ENCODE data around the gene EIF4E2.

The EIF4E2 gene

DNA sequence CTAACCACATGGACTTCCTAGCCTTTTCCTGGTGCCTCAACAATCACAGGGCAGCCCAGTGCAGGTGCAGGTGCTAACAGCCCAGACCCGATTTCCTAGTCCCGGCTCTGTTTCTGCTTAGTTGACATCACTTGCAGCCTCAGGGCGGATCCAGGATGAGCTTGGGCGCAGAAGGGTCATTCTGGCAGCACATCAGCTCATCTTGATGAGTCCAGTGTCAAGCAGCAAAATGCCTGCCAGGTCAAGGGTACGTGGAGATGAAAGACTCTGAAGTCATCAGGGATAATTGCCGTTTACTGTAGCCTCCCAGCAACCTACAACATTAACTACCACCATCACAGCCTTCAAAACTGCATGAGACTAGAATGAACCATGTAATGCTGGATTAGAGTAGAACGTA, 43.5 kb downstream of the EIF4E2 start:
- H3K23ac ChIP-seq (ENCODE audit: low read length in 2 of 2): no peak overlapping the region
- no peak overlapping the region for H3K4ac ChIP-seq (ENCODE audit: low read depth in 1 of 2, low read length in 2 of 2)
- H3K27ac ChIP-seq (ENCODE audit: low read length, poor library complexity, severe bottlenecking): no peak overlapping the region
- WGBS: 84% methylated on average over 6 of the region's 7 CpGs
- H3K36me3 ChIP-seq (ENCODE audit: control insufficient read depth in 1 of 2, insufficient read depth in 2 of 2, low read depth in 1 of 2, low read length in 2 of 2): no peaks in the 10 kb centered on the region
- H3K18ac ChIP-seq (ENCODE audit: low read depth in 1 of 2, low read length in 2 of 2): no peak overlapping the region
- H3K4me3 ChIP-seq (ENCODE audit: insufficient read depth in 1 of 2, low read depth in 1 of 2, low read length in 2 of 2): no peak overlapping the region
- no peak overlapping the region for H4K8ac ChIP-seq (ENCODE audit: low read length)
- H3K9me3 ChIP-seq (ENCODE audit: control insufficient read depth, low read length): no peaks in the 10 kb centered on the region
- no peak overlapping the region for H2BK5ac ChIP-seq (ENCODE audit: low read depth, low read length, poor library complexity, severe bottlenecking)
- H2BK120ac ChIP-seq (ENCODE audit: low read depth, low read length): no peak overlapping the region
- DNase-seq: no peak
- no peak overlapping the region for H3K4me2 ChIP-seq (ENCODE audit: low read length, poor library complexity, severe bottlenecking)
- H2AFZ ChIP-seq (ENCODE audit: low read depth, low read length): no peak overlapping the region
- H3K4me1 ChIP-seq (ENCODE audit: control insufficient read depth, insufficient read depth, low read depth, low read length): peaks cover 8% of the 10 kb centered on the region
- no peak overlapping the region for H3K9ac ChIP-seq (ENCODE audit: low read length)
- H2BK12ac ChIP-seq (ENCODE audit: low read length in 2 of 2): no peak overlapping the region
- no peak overlapping the region for H3K14ac ChIP-seq (ENCODE audit: low read length in 2 of 2)
- no peaks in the 10 kb centered on the region for H3K27me3 ChIP-seq (ENCODE audit: control insufficient read depth in 1 of 2, insufficient read depth in 1 of 2, low read length in 2 of 2)
- H4K91ac ChIP-seq (ENCODE audit: low read length): no peak overlapping the region
- H2AK5ac ChIP-seq (ENCODE audit: low read length, severe bottlenecking): no peak overlapping the region
- no peaks in the 10 kb centered on the region for H3K79me1 ChIP-seq (replicated peaks; ENCODE audit: low read length, poor library complexity, severe bottlenecking)
- H2BK15ac ChIP-seq (ENCODE audit: low read depth, poor library complexity, severe bottlenecking): no peak overlapping the region

- no peak overlapping the region for H2AK5ac ChIP-seq (ENCODE audit: low read length, severe bottlenecking)
- no peak overlapping the region for H2BK120ac ChIP-seq (ENCODE audit: low read depth, low read length)
- no peak overlapping the region for H3K23ac ChIP-seq (ENCODE audit: low read length in 2 of 2)
- H3K9ac ChIP-seq (ENCODE audit: low read length): no peak overlapping the region
- H2BK15ac ChIP-seq (ENCODE audit: low read depth, poor library complexity, severe bottlenecking): no peak overlapping the region
- no peak overlapping the region for H2BK12ac ChIP-seq (ENCODE audit: low read length in 2 of 2)
- H3K4ac ChIP-seq (ENCODE audit: low read depth in 1 of 2, low read length in 2 of 2): no peak overlapping the region
- H3K4me1 ChIP-seq (ENCODE audit: control insufficient read depth, insufficient read depth, low read depth, low read length): peaks cover 6% of the 10 kb centered on the region
- H4K8ac ChIP-seq (ENCODE audit: low read length): no peak overlapping the region
- DNase-seq: no peak
- no peak overlapping the region for H2BK5ac ChIP-seq (ENCODE audit: low read depth, low read length, poor library complexity, severe bottlenecking)
- no peaks in the 10 kb centered on the region for H3K36me3 ChIP-seq (ENCODE audit: control insufficient read depth in 1 of 2, insufficient read depth in 2 of 2, low read depth in 1 of 2, low read length in 2 of 2)
- H4K91ac ChIP-seq (ENCODE audit: low read length): no peak overlapping the region
- H3K27me3 ChIP-seq (ENCODE audit: control insufficient read depth in 1 of 2, insufficient read depth in 1 of 2, low read length in 2 of 2): no peaks in the 10 kb centered on the region
- H3K27ac ChIP-seq (ENCODE audit: low read length, poor library complexity, severe bottlenecking): no peak overlapping the region
- H3K18ac ChIP-seq (ENCODE audit: low read depth in 1 of 2, low read length in 2 of 2): no peak overlapping the region
- H3K4me2 ChIP-seq (ENCODE audit: low read length, poor library complexity, severe bottlenecking): no peak overlapping the region
- WGBS: 90% methylated on average over 7 of the region's 7 CpGs
- no peak overlapping the region for H2AFZ ChIP-seq (ENCODE audit: low read depth, low read length)
- no peaks in the 10 kb centered on the region for H3K79me1 ChIP-seq (replicated peaks; ENCODE audit: low read length, poor library complexity, severe bottlenecking)
- no peaks in the 10 kb centered on the region for H3K9me3 ChIP-seq (ENCODE audit: control insufficient read depth, low read length)
- H3K4me3 ChIP-seq (ENCODE audit: insufficient read depth in 1 of 2, low read depth in 1 of 2, low read length in 2 of 2): no peak overlapping the region
- no peak overlapping the region for H3K14ac ChIP-seq (ENCODE audit: low read length in 2 of 2)
Observed at GRCh38 chr2:232597362-232598079, 47.0 kb downstream of the EIF4E2 start.

GRCh38 chr2:232598293-232598692, 47.8 kb downstream of the EIF4E2 start:
- no peak overlapping the region for H3K4me2 ChIP-seq (ENCODE audit: low read length, poor library complexity, severe bottlenecking)
- no peak overlapping the region for H2BK12ac ChIP-seq (ENCODE audit: low read length in 2 of 2)
- H2AK5ac ChIP-seq (ENCODE audit: low read length, severe bottlenecking): no peak overlapping the region
- 94% methylated on average over 4 of the region's 4 CpGs for WGBS
- H3K18ac ChIP-seq (ENCODE audit: low read depth in 1 of 2, low read length in 2 of 2): no peak overlapping the region
- H3K27me3 ChIP-seq (ENCODE audit: control insufficient read depth in 1 of 2, insufficient read depth in 1 of 2, low read length in 2 of 2): no peaks in the 10 kb centered on the region
- no peak overlapping the region for H2AFZ ChIP-seq (ENCODE audit: low read depth, low read length)
- H3K36me3 ChIP-seq (ENCODE audit: control insufficient read depth in 1 of 2, insufficient read depth in 2 of 2, low read depth in 1 of 2, low read length in 2 of 2): no peaks in the 10 kb centered on the region
- H2BK15ac ChIP-seq (ENCODE audit: low read depth, poor library complexity, severe bottlenecking): no peak overlapping the region
- H4K8ac ChIP-seq (ENCODE audit: low read length): no peak overlapping the region
- no peak overlapping the region for H3K27ac ChIP-seq (ENCODE audit: low read length, poor library complexity, severe bottlenecking)
- H3K9ac ChIP-seq (ENCODE audit: low read length): no peak overlapping the region
- no peak for DNase-seq
- no peaks in the 10 kb centered on the region for H3K79me1 ChIP-seq (replicated peaks; ENCODE audit: low read length, poor library complexity, severe bottlenecking)
- H3K4me1 ChIP-seq (ENCODE audit: control insufficient read depth, insufficient read depth, low read depth, low read length): peaks cover under 1% of the 10 kb centered on the region
- H3K23ac ChIP-seq (ENCODE audit: low read length in 2 of 2): no peak overlapping the region
- no peaks in the 10 kb centered on the region for H3K9me3 ChIP-seq (ENCODE audit: control insufficient read depth, low read length)
- no peak overlapping the region for H2BK120ac ChIP-seq (ENCODE audit: low read depth, low read length)
- H3K14ac ChIP-seq (ENCODE audit: low read length in 2 of 2): no peak overlapping the region
- H4K91ac ChIP-seq (ENCODE audit: low read length): no peak overlapping the region
- no peak overlapping the region for H2BK5ac ChIP-seq (ENCODE audit: low read depth, low read length, poor library complexity, severe bottlenecking)
- H3K4me3 ChIP-seq (ENCODE audit: insufficient read depth in 1 of 2, low read depth in 1 of 2, low read length in 2 of 2): no peak overlapping the region
- no peak overlapping the region for H3K4ac ChIP-seq (ENCODE audit: low read depth in 1 of 2, low read length in 2 of 2)

DNA sequence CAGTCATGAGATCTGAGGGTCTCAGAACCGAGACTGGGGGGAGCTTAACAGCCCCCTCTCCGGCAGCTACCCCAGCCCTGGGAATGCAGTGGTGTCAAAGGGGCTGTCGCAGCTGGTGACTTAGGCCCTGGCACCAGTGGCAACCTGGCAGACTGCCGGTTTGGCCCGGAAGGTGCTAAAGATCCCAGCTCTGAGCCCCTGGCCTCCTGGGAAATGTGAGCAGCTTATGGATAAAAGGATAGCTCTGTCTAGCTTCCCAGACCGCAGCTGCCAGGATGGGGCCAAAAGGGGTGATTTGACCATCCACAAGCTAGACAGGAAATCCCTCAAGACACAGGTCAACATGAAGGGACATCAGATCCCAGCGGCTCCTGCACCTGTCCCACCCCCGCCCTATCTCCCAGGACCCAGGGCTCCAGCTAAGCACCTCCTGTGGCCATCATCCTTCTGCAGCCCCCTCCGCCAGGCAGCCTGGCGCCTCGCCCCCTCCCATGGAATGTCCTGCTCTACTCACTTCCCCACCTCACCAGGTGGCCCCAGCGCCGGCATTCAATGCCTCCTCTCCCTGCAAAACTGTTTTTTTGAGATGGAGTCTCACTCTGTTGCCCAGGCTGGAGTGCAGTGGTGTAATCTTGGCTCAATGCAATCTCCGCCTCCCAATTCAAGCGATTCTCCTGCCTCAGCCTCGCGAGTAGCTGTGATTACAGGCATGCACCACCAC, 49.7 kb downstream of the EIF4E2 start:
- H2BK120ac ChIP-seq (ENCODE audit: low read depth, low read length): no peak overlapping the region
- no peak overlapping the region for H2BK15ac ChIP-seq (ENCODE audit: low read depth, poor library complexity, severe bottlenecking)
- no peak overlapping the region for H2AFZ ChIP-seq (ENCODE audit: low read depth, low read length)
- no peak overlapping the region for H3K18ac ChIP-seq (ENCODE audit: low read depth in 1 of 2, low read length in 2 of 2)
- H3K4me1 ChIP-seq (ENCODE audit: control insufficient read depth, insufficient read depth, low read depth, low read length): no peaks in the 10 kb centered on the region
- no peaks in the 10 kb centered on the region for H3K79me1 ChIP-seq (replicated peaks; ENCODE audit: low read length, poor library complexity, severe bottlenecking)
- 84% methylated on average over 17 of the region's 17 CpGs for WGBS
- no peak overlapping the region for H3K9ac ChIP-seq (ENCODE audit: low read length)
- no peak overlapping the region for H2AK5ac ChIP-seq (ENCODE audit: low read length, severe bottlenecking)
- no peaks in the 10 kb centered on the region for H3K9me3 ChIP-seq (ENCODE audit: control insufficient read depth, low read length)
- no peak overlapping the region for H2BK5ac ChIP-seq (ENCODE audit: low read depth, low read length, poor library complexity, severe bottlenecking)
- no peak overlapping the region for H3K4ac ChIP-seq (ENCODE audit: low read depth in 1 of 2, low read length in 2 of 2)
- no peak for DNase-seq
- H4K91ac ChIP-seq (ENCODE audit: low read length): no peak overlapping the region
- no peaks in the 10 kb centered on the region for H3K27me3 ChIP-seq (ENCODE audit: control insufficient read depth in 1 of 2, insufficient read depth in 1 of 2, low read length in 2 of 2)
- no peak overlapping the region for H2BK12ac ChIP-seq (ENCODE audit: low read length in 2 of 2)
- H3K23ac ChIP-seq (ENCODE audit: low read length in 2 of 2): no peak overlapping the region
- no peak overlapping the region for H3K27ac ChIP-seq (ENCODE audit: low read length, poor library complexity, severe bottlenecking)
- no peak overlapping the region for H3K4me2 ChIP-seq (ENCODE audit: low read length, poor library complexity, severe bottlenecking)
- no peak overlapping the region for H3K4me3 ChIP-seq (ENCODE audit: insufficient read depth in 1 of 2, low read depth in 1 of 2, low read length in 2 of 2)
- H4K8ac ChIP-seq (ENCODE audit: low read length): no peak overlapping the region
- no peaks in the 10 kb centered on the region for H3K36me3 ChIP-seq (ENCODE audit: control insufficient read depth in 1 of 2, insufficient read depth in 2 of 2, low read depth in 1 of 2, low read length in 2 of 2)
- no peak overlapping the region for H3K14ac ChIP-seq (ENCODE audit: low read length in 2 of 2)

All from mesenchymal stem cell (in vitro differentiated cells and primary cell).